Activated T-helper 1 cell treated with anti-CD3 and anti-CD28 coated beads, Interleukin-2, amount 50 U/mL, for 16 hours (primary cell): Measurements from ENCODE around the gene SP6.

Source experiments
- DNase-seq, 2 donors: peaks; one replicate each; pipeline ENCODE4 v3.0.0-alpha.2; 2020; ENCODE audit warnings: low read depth in 1 of 2, low spot score in 1 of 2

SP6 gene

GRCh38 chr17:47836601-47837000 lies 14.4 kb downstream of the SP6 start:
- DNase-seq: no peak

DNA sequence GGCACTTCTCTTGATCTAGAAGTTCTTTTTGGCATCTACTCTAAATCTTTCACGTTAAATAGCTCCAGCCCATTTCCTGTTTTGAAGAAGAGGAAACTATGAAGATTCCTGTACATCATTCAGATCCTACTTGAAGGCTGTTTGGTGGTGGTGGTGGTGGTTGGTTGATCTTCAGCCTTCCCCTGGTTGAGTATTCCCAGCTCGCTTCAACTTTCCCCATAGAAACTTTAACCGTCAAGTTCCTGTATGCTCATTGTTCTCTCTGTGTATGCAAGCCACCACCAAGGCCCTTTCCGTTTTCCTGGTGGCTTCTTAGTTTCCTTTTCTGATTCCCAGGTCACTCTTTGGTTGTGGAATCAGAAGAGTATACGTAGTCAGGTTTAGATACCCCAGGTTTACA lies 16.2 kb downstream of the SP6 start:
- DNase-seq: no peak

GRCh38 chr17:47831934-47832327 lies 19.0 kb downstream of the SP6 start:
- no peak for DNase-seq

- DNase-seq: peak; percentile 87 to 88
Observed at GRCh38 chr17:47831003-47831933, 19.7 kb downstream of the SP6 start, which contains the start of the genes LRRC46 and MRPL10. TSS of gene LRRC46 (plus strand) at chr17:47831670. CDS start at chr17:47831990, 320 bp downstream. TSS of gene MRPL10 (minus strand) at chr17:47831541. CDS start at chr17:47831511, 30 bp downstream.

DNA sequence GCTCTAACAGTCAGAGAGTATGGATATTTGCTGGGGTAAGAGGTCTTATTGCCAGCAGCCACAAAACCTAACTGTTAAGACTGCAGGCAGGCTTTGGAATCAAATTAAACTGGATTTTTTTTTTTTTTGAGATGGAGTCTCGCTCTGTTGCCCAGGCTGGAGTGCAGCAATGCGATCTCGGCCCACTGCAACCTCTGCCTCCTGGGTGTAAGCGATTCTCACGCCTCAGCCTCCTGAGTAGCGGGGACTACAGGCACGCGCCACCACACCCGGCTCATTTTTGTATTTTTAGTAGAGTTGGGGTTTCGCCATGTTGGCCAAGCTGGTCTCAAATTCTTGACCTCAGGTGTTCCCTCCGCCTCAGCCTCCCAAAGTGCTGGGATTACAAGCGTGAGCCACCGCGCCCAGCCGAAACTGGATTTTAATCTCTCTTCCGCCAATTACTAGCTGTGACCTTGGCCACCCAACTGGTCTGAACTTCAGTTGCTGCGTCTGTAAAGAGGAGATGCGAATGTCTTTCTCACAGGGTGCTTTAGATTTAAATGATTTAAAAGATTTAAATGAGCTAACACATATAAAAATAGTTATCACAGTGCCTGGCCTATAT lies 20.5 kb downstream of the SP6 start:
- DNase-seq: no peak

DNA sequence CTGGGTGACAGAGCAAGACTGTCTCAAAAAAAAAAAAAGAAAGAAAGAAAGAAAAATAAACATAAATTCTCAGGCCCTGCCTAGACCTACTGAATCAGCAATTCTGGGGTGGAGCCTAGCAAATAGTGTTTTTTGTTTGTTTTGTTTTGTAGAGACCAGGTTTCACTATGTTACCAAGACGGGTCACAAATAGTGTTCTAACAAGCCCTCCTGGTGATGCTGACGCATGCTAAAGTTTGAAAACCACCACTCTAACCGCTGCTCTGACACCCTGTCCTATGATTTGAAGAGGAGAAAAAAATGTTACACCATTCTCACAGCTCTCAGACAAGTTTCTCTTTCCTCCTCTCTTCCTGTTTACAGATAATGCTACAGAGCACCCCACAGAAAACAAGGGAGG lies 21.1 kb downstream of the SP6 start:
- peak in 1 of 2 donors; percentile 29 for DNase-seq

DNA sequence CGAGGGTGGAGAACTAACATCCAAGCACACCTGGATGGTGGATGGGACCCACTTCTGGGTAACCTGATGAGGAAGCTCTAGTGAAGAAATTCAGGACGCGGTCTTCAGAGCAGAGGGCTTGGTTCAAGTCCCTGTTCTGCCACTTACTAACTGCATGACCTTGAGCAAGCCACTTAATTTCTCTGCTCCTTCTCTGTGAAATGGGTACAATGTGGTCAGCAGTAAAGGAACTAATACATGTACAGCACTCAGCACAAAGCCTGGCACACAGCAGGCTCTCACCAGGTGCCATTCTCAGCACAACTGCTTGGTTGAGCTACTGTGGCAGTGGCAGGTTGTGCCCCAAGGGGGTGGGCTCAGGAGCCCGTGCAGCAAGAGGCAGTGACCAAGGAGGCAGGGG lies 27.4 kb downstream of the SP6 start:
- DNase-seq: no peak

DNA sequence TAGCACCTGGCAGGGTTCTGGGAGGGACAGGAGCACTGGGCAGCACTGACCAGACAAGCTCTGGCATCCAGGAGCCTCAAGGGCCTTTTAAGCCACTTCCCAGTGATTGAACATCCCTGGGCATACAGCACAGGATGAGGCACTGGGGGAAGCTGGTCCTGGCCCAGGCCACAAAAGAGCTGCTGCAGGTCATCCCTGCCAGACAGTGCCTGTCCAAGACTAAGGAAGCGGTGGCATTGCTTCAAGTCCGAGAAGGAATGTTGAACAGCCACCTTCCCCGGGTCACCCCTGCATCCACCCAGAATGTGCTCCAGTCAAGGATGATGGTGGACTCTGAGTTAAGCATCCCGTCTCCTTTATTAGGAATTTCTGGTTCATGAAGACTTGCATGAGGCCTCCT lies 28.2 kb downstream of the SP6 start:
- DNase-seq: no peak

DNA sequence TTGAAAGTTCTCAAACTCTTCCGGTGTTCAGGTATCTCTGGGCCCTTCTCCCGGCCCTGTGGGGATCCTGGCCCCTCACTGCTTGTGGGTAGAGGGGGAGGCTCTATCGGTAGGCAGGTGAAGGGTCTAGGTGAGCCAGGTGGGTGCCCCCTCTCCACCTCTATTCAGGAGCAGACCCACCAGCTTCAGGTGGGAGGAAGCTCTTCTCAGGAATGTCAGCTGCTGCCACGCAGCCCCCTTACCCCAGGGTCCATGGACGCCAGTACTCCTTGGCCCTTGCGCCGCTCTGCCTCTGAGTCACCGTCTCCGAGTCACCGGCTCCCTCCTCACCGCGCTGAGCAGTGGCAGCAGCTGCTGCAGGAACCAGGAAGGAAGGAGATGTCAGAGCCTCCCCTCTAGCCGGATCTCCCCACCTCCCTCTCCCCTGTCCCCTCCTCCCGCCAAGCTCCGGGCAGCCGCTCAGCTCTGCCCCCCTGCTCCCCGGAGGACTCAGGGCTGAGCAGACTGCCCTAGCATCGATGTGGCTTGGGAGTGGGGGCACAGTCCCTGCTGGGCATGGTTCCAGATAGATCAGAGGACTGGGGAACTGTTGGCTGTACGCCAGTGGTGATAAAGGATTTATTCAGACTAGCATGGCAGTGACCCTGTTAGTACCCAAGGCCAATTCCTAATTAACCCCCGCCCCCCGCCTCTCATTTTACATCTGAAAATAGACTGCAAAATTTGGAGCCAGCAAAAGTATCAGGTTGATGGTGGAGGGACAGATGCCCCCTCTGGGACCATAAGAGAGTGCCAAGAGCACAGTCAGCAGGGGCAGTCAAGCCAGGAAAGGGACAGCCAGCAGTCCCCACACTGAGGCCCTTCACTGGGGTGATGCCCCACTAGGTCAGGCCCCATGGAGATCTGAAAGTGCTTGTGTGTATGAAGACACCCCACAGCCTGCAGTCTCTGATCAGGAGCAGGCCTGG lies 29.3 kb downstream of the SP6 start, which contains the start of gene OSBPL7:
Gene OSBPL7 (minus strand): TSS at position 371 of the 968 bp plus-strand sequence. CDS start 1,516 bp downstream, outside the sequence.
- peak; percentile 57 to 62 for DNase-seq

DNA sequence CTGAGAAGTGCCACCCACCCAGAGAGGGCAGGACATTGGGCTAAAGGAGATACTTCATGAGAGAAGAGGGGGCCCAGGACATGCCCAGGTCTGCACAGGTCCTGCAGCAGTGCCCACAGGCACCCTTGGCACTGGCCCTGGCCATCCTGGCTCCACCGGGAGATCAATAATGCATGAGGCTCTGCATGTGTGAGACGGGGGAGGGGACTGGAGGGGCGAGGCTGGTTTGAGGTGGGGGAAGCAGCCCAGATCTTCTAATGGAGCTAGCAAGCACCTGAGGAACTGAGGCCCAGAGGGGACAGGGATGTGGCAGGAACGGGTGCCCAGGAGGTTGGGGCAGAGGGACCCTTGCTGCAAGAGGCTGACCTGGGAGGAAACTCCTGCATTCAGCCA lies 29.9 kb downstream of the SP6 start:
- DNase-seq: no peak

- DNase-seq: no peak
Observed at GRCh38 chr17:47820033-47820789, 30.8 kb downstream of the SP6 start.

GRCh38 chr17:47819475-47819874 lies 31.5 kb downstream of the SP6 start:
- DNase-seq: no peak

GRCh38 chr17:47818002-47818695 lies 32.8 kb downstream of the SP6 start:
- DNase-seq: no peak

GRCh38 chr17:47816947-47817346 lies 34.0 kb downstream of the SP6 start:
- DNase-seq: no peak

DNA sequence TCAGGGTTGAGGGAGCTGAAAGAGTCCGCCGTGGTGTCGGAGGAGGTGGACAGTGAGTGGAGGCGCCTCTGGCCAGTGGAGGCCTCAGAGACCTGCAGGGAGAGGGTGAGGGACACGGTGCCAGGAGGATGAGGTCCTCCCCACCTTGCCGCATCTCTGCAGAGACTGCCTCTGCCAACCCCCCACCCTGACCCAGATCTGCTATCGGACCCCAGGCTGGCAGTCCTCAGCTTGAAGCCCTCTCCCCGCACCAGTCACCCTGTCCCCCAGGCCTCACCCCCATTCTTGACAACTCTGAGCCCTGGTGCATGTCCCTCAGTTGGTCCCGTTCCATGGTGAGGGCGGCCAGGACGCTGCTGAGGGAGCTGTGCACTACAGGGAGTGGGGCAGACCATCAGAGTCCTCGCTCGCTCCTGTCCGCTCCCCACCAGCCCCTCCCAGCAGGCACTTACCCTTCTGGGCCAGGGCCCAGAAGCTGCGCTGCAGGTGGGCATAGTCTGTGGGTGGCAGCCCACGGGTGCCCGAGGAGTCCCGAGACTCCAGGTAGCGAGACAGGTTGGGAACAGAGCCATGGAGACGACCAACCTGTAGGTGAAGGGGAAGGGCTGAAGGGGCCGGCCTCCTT lies 34.7 kb downstream of the SP6 start:
- DNase-seq: no peak

DNA sequence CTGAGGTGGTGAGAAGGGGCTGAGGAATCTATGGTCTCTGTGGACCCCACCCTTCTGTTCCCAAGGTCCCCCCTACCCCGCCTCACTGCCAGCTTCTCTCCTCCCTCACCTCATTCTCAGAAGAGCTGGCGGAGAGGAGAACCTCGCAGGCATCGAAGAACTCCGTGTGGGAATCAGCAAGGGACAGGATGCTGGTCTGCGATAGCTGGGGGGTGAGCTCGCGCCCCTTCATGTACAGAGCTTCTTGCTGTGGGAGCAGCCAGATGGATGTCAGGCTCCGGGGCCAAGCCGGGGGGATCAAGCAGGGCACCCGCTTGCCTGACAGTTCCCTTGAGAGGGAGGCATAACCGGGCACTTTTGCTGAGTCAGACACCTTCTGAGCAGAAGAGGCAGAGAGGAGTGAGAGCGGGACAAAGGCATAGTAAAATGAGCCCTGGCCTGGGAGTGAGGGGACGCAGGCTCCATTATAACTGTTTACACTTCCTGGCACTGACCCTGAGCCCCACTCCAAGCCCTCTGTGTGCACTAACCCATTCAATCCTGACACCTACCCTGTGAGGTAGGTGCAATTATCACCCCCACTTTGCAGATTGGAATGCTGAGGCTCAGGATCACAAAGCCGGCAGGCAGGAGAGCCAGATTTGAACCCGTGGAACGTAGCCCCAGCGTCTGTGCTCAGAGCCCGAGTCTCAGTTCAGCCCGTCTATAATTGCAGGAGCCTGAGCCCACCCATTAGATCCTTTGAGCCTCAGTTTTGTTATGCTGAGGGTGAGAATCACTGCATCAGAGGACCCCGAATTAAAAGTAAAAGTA lies 35.7 kb downstream of the SP6 start:
- no peak for DNase-seq

- no peak for DNase-seq
Observed at GRCh38 chr17:47813512-47814031, 37.4 kb downstream of the SP6 start.

DNA sequence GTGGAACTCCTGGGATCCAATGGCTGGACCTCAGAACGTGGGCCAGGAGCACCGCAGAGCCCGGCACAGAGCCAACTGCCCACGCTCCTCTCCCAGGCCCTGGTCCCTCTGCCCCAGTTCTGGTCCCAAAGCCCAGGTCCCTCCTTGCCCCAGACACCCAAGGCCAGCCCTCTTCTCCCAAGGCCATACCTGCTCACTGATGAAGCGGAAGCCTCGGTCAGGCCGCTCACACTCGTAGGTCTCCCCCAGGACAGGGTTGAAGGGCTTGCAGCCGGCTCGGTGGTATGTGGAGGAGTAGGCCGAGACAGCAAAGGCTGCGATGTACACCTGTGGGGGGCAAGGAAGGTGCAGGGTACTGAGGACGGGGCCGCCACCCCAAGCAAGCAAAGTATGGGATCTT lies 37.9 kb downstream of the SP6 start:
- no peak for DNase-seq
